Liver (tissue), 9 donors: ENCODE measurements around the gene DPP6. TPM values are rescaled to one million over a fixed set of nuclear protein-coding genes. Genes with fewer than 3 reads are reported as not detected.

Experiments used
- DNase-seq: peaks from one replicate; pipeline ENCODE4 v3.0.0-alpha.2; 2017; ENCODE audit warnings: low spot score
- H3K27ac ChIP-seq, 2 donors: one replicate each; pipeline ENCODE4 v1.7.0; 2013; ENCODE audit warnings: inconsistent platforms in 2 of 2, low read length in 2 of 2, control low read depth in 1 of 2, low read depth in 1 of 2, mild to moderate bottlenecking in 1 of 2
- H3K27me3 ChIP-seq, 4 donors: one replicate each; pipeline versions ENCODE4 v1.6.1 to v1.7.0; 2013; ENCODE audit warnings: low read length in 3 of 4, inconsistent platforms in 1 of 4, mild to moderate bottlenecking in 1 of 4, moderate library complexity in 1 of 4; ENCODE audit not compliant: control insufficient read depth in 4 of 4, insufficient read depth in 4 of 4
- H3K36me3 ChIP-seq, 4 donors: one replicate each; pipeline versions ENCODE4 v1.6.1 to v1.7.0; 2013; ENCODE audit warnings: low read length in 3 of 4, mild to moderate bottlenecking in 3 of 4, low read depth in 1 of 4, moderate library complexity in 1 of 4; ENCODE audit not compliant: control insufficient read depth in 4 of 4, insufficient read depth in 3 of 4
- H3K4me1 ChIP-seq, 4 donors: one replicate each; pipeline versions ENCODE4 v1.6.1 to v1.7.0; 2013; ENCODE audit warnings: low read length in 3 of 4, mild to moderate bottlenecking in 3 of 4, moderate library complexity in 1 of 4; ENCODE audit not compliant: control insufficient read depth in 4 of 4, insufficient read depth in 4 of 4
- H3K4me3 ChIP-seq, 3 donors: one replicate each; pipeline versions ENCODE4 v1.6.1 to v1.7.0; 2013; ENCODE audit warnings: low read length in 3 of 3, control low read depth in 1 of 3, low read depth in 1 of 3, mild to moderate bottlenecking in 1 of 3
- H3K9ac ChIP-seq, 2 donors: one replicate each; pipeline ENCODE4 v1.7.0; 2013; ENCODE audit warnings: low read length in 2 of 2, mild to moderate bottlenecking in 2 of 2, moderate library complexity in 2 of 2, control low read depth in 1 of 2, low read depth in 1 of 2
- H3K9me3 ChIP-seq, 4 donors: one replicate each; pipeline versions ENCODE4 v1.6.1 to v1.7.0; 2013; ENCODE audit warnings: low read length in 3 of 4; ENCODE audit not compliant: control insufficient read depth in 4 of 4
- ATF3 ChIP-seq: IDR thresholded peaks from 2 replicates; pipeline ENCODE4 v1.6.1; 2016; ENCODE audit warnings: antibody characterized with exemption
- EGR1 ChIP-seq, 2 donors: IDR thresholded peaks; 2 replicates each; pipeline ENCODE4 v1.6.1; 2016 to 2018; ENCODE audit warnings: antibody characterized with exemption in 2 of 2, low read depth in 2 of 2
- FOXA1 ChIP-seq: IDR thresholded peaks from 2 replicates; pipeline ENCODE4 v1.6.1; 2016; ENCODE audit warnings: antibody characterized with exemption
- FOXA2 ChIP-seq: IDR thresholded peaks from 2 replicates; pipeline ENCODE4 v1.6.1; 2016; ENCODE audit warnings: antibody characterized with exemption
- HNF4A ChIP-seq, 2 donors: conservative IDR thresholded peaks; 2 replicates each; pipeline ENCODE4 v1.6.1; 2016; ENCODE audit warnings: antibody characterized with exemption in 2 of 2, mild to moderate bottlenecking in 2 of 2
- HNF4G ChIP-seq: IDR thresholded peaks from 2 replicates; pipeline ENCODE4 v1.6.1; 2016; ENCODE audit warnings: antibody characterized with exemption
- JUND ChIP-seq, 2 donors: IDR thresholded peaks; 2 replicates each; pipeline ENCODE4 v1.6.1; 2016; ENCODE audit warnings: antibody characterized with exemption in 2 of 2
- MAX ChIP-seq: IDR thresholded peaks from 2 replicates; pipeline ENCODE4 v1.6.1; 2016; ENCODE audit warnings: antibody characterized with exemption
- NR2F2 ChIP-seq: IDR thresholded peaks from 2 replicates; pipeline ENCODE4 v1.6.1; 2016; ENCODE audit warnings: antibody characterized with exemption
- RAD21 ChIP-seq, 2 donors: IDR thresholded peaks; 2 replicates each; pipeline ENCODE4 v1.6.1; 2016; ENCODE audit warnings: antibody characterized with exemption in 2 of 2, mild to moderate bottlenecking in 2 of 2
- REST ChIP-seq: IDR thresholded peaks from 2 replicates; pipeline ENCODE4 v1.6.1; 2016; ENCODE audit warnings: antibody characterized with exemption, mild to moderate bottlenecking
- RXRA ChIP-seq, 2 donors: IDR thresholded peaks; 2 replicates each; pipeline ENCODE4 v1.6.1; 2017 to 2018; ENCODE audit warnings: antibody characterized with exemption in 2 of 2, mild to moderate bottlenecking in 1 of 2
- SP1 ChIP-seq: IDR thresholded peaks from 2 replicates; pipeline ENCODE4 v1.6.1; 2018; ENCODE audit warnings: antibody characterized with exemption, mild to moderate bottlenecking
- TAF1 ChIP-seq: conservative IDR thresholded peaks from 2 replicates; pipeline ENCODE4 v1.6.1; 2016; ENCODE audit warnings: antibody characterized with exemption, mild to moderate bottlenecking
- YY1 ChIP-seq: IDR thresholded peaks from 2 replicates; pipeline ENCODE4 v1.6.1; 2016; ENCODE audit warnings: antibody characterized with exemption, mild to moderate bottlenecking
- ZBTB33 ChIP-seq: IDR thresholded peaks from 2 replicates; pipeline ENCODE4 v1.6.1; 2016; ENCODE audit warnings: antibody characterized with exemption
- WGBS: extraction: QIAGEN DNeasy Blood & Tissue Kit; methylation state at CpG from one replicate; pipeline ENCODE4 v1.1.7; 2013; 5-methylcytosine and 5-hydroxymethylcytosine counted together
- polyA plus RNA-seq, 2 donors: library from polyadenylated mRNA; stranded (reverse) in 1 of 2; unstranded in 1 of 2; fragments of 200-250 nt in 1 of 2; fragments of >200 nt in 1 of 2; fragmentation: Nextera tagmentation in 1 of 2; extraction: Ambion mirVana in 1 of 2; gene quantifications; one replicate each; pipeline versions ENCODE4 v1.2.1 to v1.2.3, GENCODE V29; 2013 to 2015
- total RNA-seq, 2 donors: library from RNA; depleted of rRNA; stranded (reverse); fragments of >200 nt; gene quantifications; one replicate each; pipeline ENCODE4 v1.2.3, GENCODE V29; 2014
- donor health status: healthy.
- donor health status: healthy.
- donor health status: healthy.
- donor health status: healthy.
- donor health status: healthy.

The DPP6 gene
- total and polyA plus RNA-seq, 4 donors: 0.01 TPM; not detected in 3

- no peak for TF ChIP-seq ZBTB33
- no peak for TF ChIP-seq MAX
- TF ChIP-seq HNF4A (conservative IDR thresholded peaks at IDR 0.05): no peak
- no peak for TF ChIP-seq FOXA1
- no peak for TF ChIP-seq FOXA2
- TF ChIP-seq RXRA (IDR thresholded peaks at IDR 0.05): no peak
- TF ChIP-seq JUND (IDR thresholded peaks at IDR 0.05): no peak
- TF ChIP-seq RAD21 (IDR thresholded peaks at IDR 0.05): no peak
Observed at GRCh38 chr7:154795437-154795836, 743.2 kb downstream of the DPP6 start (continued).

GRCh38 chr7:154804449-154804848 lies 752.3 kb downstream of the DPP6 start:
- H3K4me3 ChIP-seq: no peak overlapping the region
- no peaks in the 10 kb centered on the region for H3K27me3 ChIP-seq
- H3K4me1 ChIP-seq: no peaks in the 10 kb centered on the region
- H3K9me3 ChIP-seq: no peaks in the 10 kb centered on the region
- H3K36me3 ChIP-seq: no peaks in the 10 kb centered on the region
- H3K27ac ChIP-seq: no peak overlapping the region
- H3K9ac ChIP-seq: no peak overlapping the region
- WGBS: 81% methylated on average over 3 of the region's 3 CpGs
- DNase-seq: no peak
- TF ChIP-seq HNF4A (conservative IDR thresholded peaks at IDR 0.05) (no peak), ZBTB33 (no peak), SP1 (no peak), RAD21 (IDR thresholded peaks at IDR 0.05) (no peak), MAX (no peak), FOXA1 (no peak), FOXA2 (no peak), ATF3 (no peak), HNF4G (no peak), JUND (IDR thresholded peaks at IDR 0.05) (no peak), EGR1 (IDR thresholded peaks at IDR 0.05; ENCODE audit: low read depth in 2 of 2) (no peak)

- WGBS: 82% methylated on average over 1 of the region's 1 CpG
- H3K4me1 ChIP-seq: no peaks in the 10 kb centered on the region
- no peak for DNase-seq
- H3K36me3 ChIP-seq: no peaks in the 10 kb centered on the region
- TF ChIP-seq EGR1 (IDR thresholded peaks at IDR 0.05; ENCODE audit: low read depth in 2 of 2) (no peak), RAD21 (IDR thresholded peaks at IDR 0.05) (no peak), ATF3 (no peak), REST (no peak), YY1 (no peak), FOXA1 (no peak), MAX (no peak), TAF1 (no peak), RXRA (IDR thresholded peaks at IDR 0.05) (no peak), HNF4G (no peak), NR2F2 (no peak)
- H3K4me3 ChIP-seq: no peak overlapping the region
- H3K27ac ChIP-seq: no peak overlapping the region
- H3K27me3 ChIP-seq: peaks cover 0 to 5% (median 0%) of the 10 kb centered on the region in 4 donors
- H3K9ac ChIP-seq: no peak overlapping the region
- H3K9me3 ChIP-seq: peaks cover 7 to 27% (median 12%) of the 10 kb centered on the region in 4 donors
Observed at GRCh38 chr7:154812027-154812426, 759.8 kb downstream of the DPP6 start.
